Suprapubic skin (tissue), 4 donors: ENCODE measurements around the gene BORCS5.

ENCODE experiments used
- CTCF ChIP-seq, 2 donors: fragments of 200-600 bp in 1 of 2; fragments of 450-650 bp in 1 of 2; sonication (generic) in 1 of 2; IDR thresholded peaks; one replicate each; pipeline ENCODE4 v1.5.1; 2016 to 2019; ENCODE audit warnings: antibody characterized with exemption in 2 of 2, mild to moderate bottlenecking in 1 of 2, moderate library complexity in 1 of 2
- EP300 ChIP-seq: sonication (generic); formaldehyde crosslinking; IDR thresholded peaks from one replicate; pipeline ENCODE4 v1.6.1; 2017; ENCODE audit warnings: antibody characterized with exemption
- POLR2A ChIP-seq, 2 donors: fragments of 450-650 bp; IDR thresholded peaks; one replicate each; pipeline ENCODE4 v1.6.1; 2017; ENCODE audit warnings: antibody characterized with exemption in 2 of 2, mild to moderate bottlenecking in 2 of 2, moderate library complexity in 2 of 2
- POLR2AphosphoS5 ChIP-seq, 3 donors: sonication (generic); formaldehyde crosslinking; IDR thresholded peaks; one replicate each; pipeline ENCODE4 v1.6.1; 2017; ENCODE audit warnings: antibody characterized with exemption in 3 of 3

- no peak for TF ChIP-seq POLR2AphosphoS5 (IDR thresholded peaks at IDR 0.05)
- no peak for TF ChIP-seq CTCF (IDR thresholded peaks at IDR 0.05)
- no peak for TF ChIP-seq POLR2A (IDR thresholded peaks at IDR 0.05)
- no peak for TF ChIP-seq EP300
Observed at GRCh38 chr12:12433203-12433731, 76.4 kb downstream of the BORCS5 start.
